Mesothelial cell of epicardium (in vitro differentiated cells): ENCODE measurements around the gene NAV2. TPM values are rescaled to one million over a fixed set of nuclear protein-coding genes. Genes with fewer than 3 reads are reported as not detected.

Source experiments
- DNase-seq, 2 experiments: peaks; one replicate each; pipeline ENCODE4 v3.0.0; 2021; ENCODE audit warnings: low spot score in 2 of 2; ENCODE audit not compliant: unreplicated experiment in 2 of 2
- H3K27ac Mint-ChIP-seq: 2 replicates; pipeline ENCODE4 v1.8.0; 2021; ENCODE audit warnings: mixed read lengths
- H3K27me3 Mint-ChIP-seq: 2 replicates; pipeline ENCODE4 v1.8.0; 2021; ENCODE audit warnings: low read depth, mixed read lengths
- H3K36me3 Mint-ChIP-seq: 2 replicates; pipeline ENCODE4 v1.8.0; 2021; ENCODE audit warnings: mixed read lengths
- H3K4me1 Mint-ChIP-seq: 2 replicates; pipeline ENCODE4 v1.8.0; 2021; ENCODE audit warnings: mixed read lengths
- H3K4me3 Mint-ChIP-seq: 2 replicates; pipeline ENCODE4 v1.8.0; 2021; ENCODE audit warnings: mild to moderate bottlenecking, moderate library complexity, mixed read lengths
- H3K9me3 Mint-ChIP-seq: 2 replicates; pipeline ENCODE4 v1.8.0; 2021; ENCODE audit warnings: mixed read lengths
- total RNA-seq: library from RNA; stranded (reverse); gene quantifications from 3 replicates; pipeline ENCODE4 v1.2.1, GENCODE V29; 2021
- TF ChIP-seq, protein P1 (sequence below): fragments of 200-600 bp; sonication (generic); IDR thresholded peaks from one replicate; pipeline ENCODE4 v1.5.0; 2021; ENCODE audit warnings: antibody characterized with exemption; ENCODE audit not compliant: unreplicated experiment

NAV2 gene
- total RNA-seq, 1 donor from 2014 or later = 69.8 TPM

DNA sequence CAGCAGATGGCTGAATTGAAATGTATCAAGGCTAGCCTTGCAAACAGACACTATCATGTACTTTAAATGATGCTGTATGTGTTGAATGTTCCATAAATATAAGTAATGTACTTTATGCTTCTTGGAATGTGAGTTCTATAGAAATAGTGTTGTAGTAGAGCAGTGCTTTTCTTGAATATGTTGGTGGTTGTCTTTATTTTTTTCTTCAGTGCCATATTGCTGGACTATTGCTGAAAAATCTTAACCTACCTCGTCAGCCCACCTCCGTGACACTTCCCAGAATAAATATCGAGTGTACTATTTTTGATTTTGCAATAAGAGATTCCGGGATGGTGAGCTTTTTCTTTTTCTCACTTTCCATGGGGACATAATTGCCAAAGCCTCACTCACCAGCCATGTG lies 153.9 kb downstream of the NAV2 start:
- TF ChIP-seq, protein P1, sequence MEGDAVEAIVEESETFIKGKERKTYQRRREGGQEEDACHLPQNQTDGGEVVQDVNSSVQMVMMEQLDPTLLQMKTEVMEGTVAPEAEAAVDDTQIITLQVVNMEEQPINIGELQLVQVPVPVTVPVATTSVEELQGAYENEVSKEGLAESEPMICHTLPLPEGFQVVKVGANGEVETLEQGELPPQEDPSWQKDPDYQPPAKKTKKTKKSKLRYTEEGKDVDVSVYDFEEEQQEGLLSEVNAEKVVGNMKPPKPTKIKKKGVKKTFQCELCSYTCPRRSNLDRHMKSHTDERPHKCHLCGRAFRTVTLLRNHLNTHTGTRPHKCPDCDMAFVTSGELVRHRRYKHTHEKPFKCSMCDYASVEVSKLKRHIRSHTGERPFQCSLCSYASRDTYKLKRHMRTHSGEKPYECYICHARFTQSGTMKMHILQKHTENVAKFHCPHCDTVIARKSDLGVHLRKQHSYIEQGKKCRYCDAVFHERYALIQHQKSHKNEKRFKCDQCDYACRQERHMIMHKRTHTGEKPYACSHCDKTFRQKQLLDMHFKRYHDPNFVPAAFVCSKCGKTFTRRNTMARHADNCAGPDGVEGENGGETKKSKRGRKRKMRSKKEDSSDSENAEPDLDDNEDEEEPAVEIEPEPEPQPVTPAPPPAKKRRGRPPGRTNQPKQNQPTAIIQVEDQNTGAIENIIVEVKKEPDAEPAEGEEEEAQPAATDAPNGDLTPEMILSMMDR = no peak
- Mint-ChIP-seq H3K27ac (no peak overlapping the region), H3K4me1 (peaks cover 22% of the 10 kb centered on the region), H3K36me3 (no peaks in the 10 kb centered on the region), H3K9me3 (no peaks in the 10 kb centered on the region), H3K27me3 (no peaks in the 10 kb centered on the region), H3K4me3 (no peak overlapping the region)
- DNase-seq = no peak

DNA sequence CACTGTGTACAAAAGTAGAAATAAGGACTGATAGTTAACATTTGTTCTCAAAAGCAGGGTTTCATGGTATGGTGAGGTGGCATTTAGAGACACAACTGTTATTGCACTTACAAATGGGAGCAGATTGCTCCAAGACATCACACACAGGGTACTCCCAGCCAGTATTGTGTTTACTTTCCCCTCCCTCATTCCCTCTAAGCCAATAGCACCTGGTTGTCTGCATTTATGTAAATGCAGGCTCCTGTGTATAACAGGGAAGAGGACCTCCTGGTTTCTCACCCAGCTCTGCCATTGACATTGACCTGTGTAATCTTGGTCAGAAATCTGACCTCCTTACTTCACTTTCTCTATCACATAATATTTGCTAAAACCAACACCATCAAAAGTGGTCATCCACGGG lies 154.4 kb downstream of the NAV2 start:
- no peak overlapping the region for H3K27ac Mint-ChIP-seq
- peaks cover 24% of the 10 kb centered on the region for H3K4me1 Mint-ChIP-seq
- TF ChIP-seq, protein P1 = no peak
- no peaks in the 10 kb centered on the region for H3K9me3 Mint-ChIP-seq
- H3K36me3 Mint-ChIP-seq = no peaks in the 10 kb centered on the region
- no peak overlapping the region for H3K4me3 Mint-ChIP-seq
- DNase-seq = no peak
- H3K27me3 Mint-ChIP-seq = no peaks in the 10 kb centered on the region

- Mint-ChIP-seq H3K9me3 (no peaks in the 10 kb centered on the region), H3K4me1 (peaks cover 32% of the 10 kb centered on the region), H3K27me3 (no peaks in the 10 kb centered on the region), H3K27ac (no peak overlapping the region), H3K36me3 (no peaks in the 10 kb centered on the region), H3K4me3 (no peak overlapping the region)
- no peak for DNase-seq
- TF ChIP-seq, protein P1 = no peak
Observed at GRCh38 chr11:19868281-19868821, 155.7 kb downstream of the NAV2 start.

DNA sequence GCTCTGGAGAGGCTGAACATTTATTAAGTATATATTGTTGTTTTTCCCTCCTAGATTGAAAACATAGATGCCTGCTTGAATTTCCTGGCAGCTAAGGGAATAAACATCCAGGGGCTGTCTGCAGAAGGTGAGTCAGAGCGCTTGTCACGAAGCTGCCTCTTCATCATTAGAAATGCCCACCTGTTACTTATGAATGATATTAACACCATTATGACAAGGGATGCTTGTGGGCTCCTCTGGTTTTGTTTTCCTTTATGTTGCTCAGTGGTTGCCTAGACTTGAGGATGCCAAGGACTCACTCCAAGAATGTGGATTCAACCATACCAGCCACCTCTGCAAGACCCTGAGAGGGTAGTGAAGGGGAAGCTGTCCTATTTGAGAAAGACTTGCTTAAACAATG lies 156.2 kb downstream of the NAV2 start:
- Mint-ChIP-seq H3K4me1 (peaks cover 29% of the 10 kb centered on the region), H3K4me3 (no peak overlapping the region), H3K27ac (no peak overlapping the region), H3K27me3 (no peaks in the 10 kb centered on the region), H3K36me3 (no peaks in the 10 kb centered on the region), H3K9me3 (no peaks in the 10 kb centered on the region)
- TF ChIP-seq, protein P1 = no peak
- no peak for DNase-seq

DNA sequence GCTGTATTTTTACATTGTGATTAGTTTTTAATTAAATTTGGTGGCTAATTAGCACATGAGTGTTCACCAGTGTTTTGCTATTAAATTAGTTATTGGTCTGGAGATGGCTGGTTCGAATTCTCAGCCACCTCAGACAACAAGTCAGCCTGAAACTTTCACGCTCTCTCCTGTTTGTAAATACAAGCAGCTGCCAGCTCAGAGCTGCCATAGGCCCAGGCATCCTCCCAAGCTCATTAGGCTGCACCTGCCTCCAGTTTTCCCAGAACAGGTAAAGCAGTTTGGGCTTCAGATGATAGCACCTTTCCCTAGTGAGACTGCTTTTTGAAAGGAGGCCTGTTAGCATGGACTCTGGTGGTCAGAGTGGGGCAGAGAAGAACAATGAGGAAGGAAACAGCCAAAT lies 156.8 kb downstream of the NAV2 start:
- Mint-ChIP-seq H3K4me1 (peaks cover 23% of the 10 kb centered on the region), H3K27ac (no peak overlapping the region), H3K27me3 (no peaks in the 10 kb centered on the region), H3K4me3 (no peak overlapping the region), H3K9me3 (no peaks in the 10 kb centered on the region), H3K36me3 (no peaks in the 10 kb centered on the region)
- DNase-seq = no peak
- TF ChIP-seq, protein P1 = no peak

GRCh38 chr11:19869946-19870589 lies 157.4 kb downstream of the NAV2 start:
- no peak overlapping the region for H3K4me3 Mint-ChIP-seq
- no peaks in the 10 kb centered on the region for H3K9me3 Mint-ChIP-seq
- H3K4me1 Mint-ChIP-seq = peaks cover 17% of the 10 kb centered on the region
- H3K27me3 Mint-ChIP-seq = no peaks in the 10 kb centered on the region
- no peak overlapping the region for H3K27ac Mint-ChIP-seq
- no peak for DNase-seq
- TF ChIP-seq, protein P1 = no peak
- no peaks in the 10 kb centered on the region for H3K36me3 Mint-ChIP-seq
